K562 (cell line): ENCODE measurements around the gene DNASE1L2. TPM values are rescaled to one million over a fixed set of nuclear protein-coding genes. Genes with fewer than 3 reads are reported as not detected.

Experiments
- ARID2 ChIP-seq: fragments of 450-650 bp; IDR thresholded peaks from 2 replicates; pipeline ENCODE4 v1.6.1; 2017; ENCODE audit warnings: antibody characterized with exemption, mild to moderate bottlenecking
- CREB1 ChIP-seq, 2 experiments: sonication (generic) in 1 of 2; formaldehyde crosslinking in 1 of 2; IDR thresholded peaks; 2 replicates each; pipeline versions ENCODE4 v1.6.1 to v1.8.0; 2012 to 2022; ENCODE audit warnings: inconsistent platforms in 1 of 2, mild to moderate bottlenecking in 1 of 2, missing genetic modification reagents in 1 of 2, moderate library complexity in 1 of 2
- CREM ChIP-seq: IDR thresholded peaks from 2 replicates; pipeline ENCODE4 v1.6.1; 2014; ENCODE audit warnings: antibody characterized with exemption, low read depth
- E2F1 ChIP-seq: sonication (generic); formaldehyde crosslinking; IDR thresholded peaks from 2 replicates; pipeline ENCODE4 v1.8.1; 2023; ENCODE audit warnings: mild to moderate bottlenecking, missing genetic modification reagents, moderate library complexity
- E2F3 ChIP-seq: fragments of 250-450 bp; sonication (Bioruptor Pico); IDR thresholded peaks from 2 replicates; pipeline ENCODE4 v1.4.0; 2020; ENCODE audit warnings: mild to moderate bottlenecking
- GATAD2B ChIP-seq: fragments of 450-650 bp; IDR thresholded peaks from 2 replicates; pipeline ENCODE4 v1.6.1; 2017; ENCODE audit warnings: mild to moderate bottlenecking, borderline replicate concordance
- HCFC1 ChIP-seq: IDR thresholded peaks from 2 replicates; pipeline ENCODE4 v1.6.1; 2012; ENCODE audit warnings: low read depth, low read length, improper control_type of control experiment
- HSF4 ChIP-seq: fragments of 250-450 bp; sonication (Bioruptor Pico); IDR thresholded peaks from 2 replicates; pipeline ENCODE4 v2.1.2; 2022; ENCODE audit warnings: mild to moderate bottlenecking, moderate library complexity, borderline replicate concordance
- KLF16 ChIP-seq: IDR thresholded peaks from 2 replicates; pipeline ENCODE4 v1.6.1; 2016; ENCODE audit warnings: antibody characterized with exemption
- L3MBTL2 ChIP-seq: fragments of 450-650 bp; IDR thresholded peaks from 2 replicates; pipeline ENCODE4 v1.6.1; 2016; ENCODE audit warnings: mild to moderate bottlenecking, moderate library complexity
- LCOR ChIP-seq: sonication (generic); formaldehyde crosslinking; IDR thresholded peaks from 2 replicates; pipeline ENCODE4 v1.8.0; 2022; ENCODE audit warnings: mild to moderate bottlenecking, missing genetic modification reagents
- MCM7 ChIP-seq, 2 experiments: fragments of 450-650 bp; IDR thresholded peaks; 2 replicates each; pipeline ENCODE4 v1.6.1; 2016 to 2018
- PURB ChIP-seq: sonication (generic); formaldehyde crosslinking; IDR thresholded peaks from 2 replicates; pipeline ENCODE4 v1.9.0; 2021; ENCODE audit warnings: low read depth, mild to moderate bottlenecking, missing genetic modification reagents
- SIN3B ChIP-seq: fragments of 450-650 bp; IDR thresholded peaks from 2 replicates; pipeline ENCODE4 v1.6.1; 2017; ENCODE audit warnings: low read depth, mild to moderate bottlenecking, moderate library complexity
- SMC3 ChIP-seq: conservative IDR thresholded peaks from 2 replicates; pipeline ENCODE4 v1.6.1; 2011; ENCODE audit warnings: low read depth, low read length, improper control_type of control experiment; ENCODE audit not compliant: insufficient read depth
- SP1 ChIP-seq: sonication (generic); formaldehyde crosslinking; IDR thresholded peaks from 2 replicates; pipeline ENCODE4 v1.8.1; 2022; ENCODE audit warnings: mild to moderate bottlenecking, missing genetic modification reagents
- TARDBP ChIP-seq: fragments of 450-650 bp; IDR thresholded peaks from 2 replicates; pipeline ENCODE4 v1.6.1; 2016
- TRIM28 ChIP-seq: fragments of 450-650 bp; IDR thresholded peaks from 2 replicates; pipeline ENCODE4 v1.6.1; 2017
- YY1 ChIP-seq, 3 experiments: IDR thresholded peaks; 2 replicates each; pipeline ENCODE4 v1.6.1; 2011; ENCODE audit warnings: low read length in 2 of 3, mild to moderate bottlenecking in 2 of 3, moderate library complexity in 2 of 3, borderline replicate concordance in 1 of 3, control low read depth in 1 of 3, low read depth in 1 of 3; ENCODE audit not compliant: insufficient read depth in 3 of 3, insufficient replicate concordance in 2 of 3, control insufficient read depth in 1 of 3, insufficient read length in 1 of 3; ENCODE audit errors: extremely low read depth in 1 of 3
- ZFP91 ChIP-seq: sonication (generic); formaldehyde crosslinking; IDR thresholded peaks from 2 replicates; pipeline ENCODE4 v1.8.0; 2022; ENCODE audit warnings: mild to moderate bottlenecking, missing genetic modification reagents
- ZNF592 ChIP-seq: fragments of 450-650 bp; IDR thresholded peaks from 2 replicates; pipeline ENCODE4 v1.6.1; 2017; ENCODE audit warnings: antibody characterized with exemption, mild to moderate bottlenecking
- polyA plus RNA-seq, 8 experiments: library from polyadenylated mRNA; depleted of rRNA in 4 of 8; stranded (reverse) in 5 of 8; unstranded in 3 of 8; fragments of >200 nt; fragmentation: Nextera tagmentation in 2 of 8; fragmentation: Illumina TruSeq in 1 of 8; extraction: Ambion mirVana in 2 of 8; extraction: Trizol in 1 of 8; gene quantifications; 2 replicates each; pipeline versions ENCODE4 v1.2.1 to v1.2.3, GENCODE V29; 2011 to 2014; ENCODE audit warnings: inconsistent platforms in 1 of 8, missing spikeins in 1 of 8
- total RNA-seq, 7 experiments: library from RNA; depleted of rRNA in 6 of 7; stranded (reverse); fragments of >200 nt in 6 of 7; fragmentation: Illumina TruSeq in 2 of 7; extraction: Trizol in 2 of 7; gene quantifications; 2 replicates each; pipeline versions ENCODE4 v1.2.1 to v1.2.3, GENCODE V29; 2011 to 2021; ENCODE audit warnings: low replicate concordance in 1 of 7

Gene DNASE1L2
- total and polyA plus RNA-seq, 9 of the 15 experiments (the other 6 are each of a cell fraction or from before 2014, with no cell fraction given): 0.08 to 2.7 (median 1.7) TPM; not detected in 1

DNA sequence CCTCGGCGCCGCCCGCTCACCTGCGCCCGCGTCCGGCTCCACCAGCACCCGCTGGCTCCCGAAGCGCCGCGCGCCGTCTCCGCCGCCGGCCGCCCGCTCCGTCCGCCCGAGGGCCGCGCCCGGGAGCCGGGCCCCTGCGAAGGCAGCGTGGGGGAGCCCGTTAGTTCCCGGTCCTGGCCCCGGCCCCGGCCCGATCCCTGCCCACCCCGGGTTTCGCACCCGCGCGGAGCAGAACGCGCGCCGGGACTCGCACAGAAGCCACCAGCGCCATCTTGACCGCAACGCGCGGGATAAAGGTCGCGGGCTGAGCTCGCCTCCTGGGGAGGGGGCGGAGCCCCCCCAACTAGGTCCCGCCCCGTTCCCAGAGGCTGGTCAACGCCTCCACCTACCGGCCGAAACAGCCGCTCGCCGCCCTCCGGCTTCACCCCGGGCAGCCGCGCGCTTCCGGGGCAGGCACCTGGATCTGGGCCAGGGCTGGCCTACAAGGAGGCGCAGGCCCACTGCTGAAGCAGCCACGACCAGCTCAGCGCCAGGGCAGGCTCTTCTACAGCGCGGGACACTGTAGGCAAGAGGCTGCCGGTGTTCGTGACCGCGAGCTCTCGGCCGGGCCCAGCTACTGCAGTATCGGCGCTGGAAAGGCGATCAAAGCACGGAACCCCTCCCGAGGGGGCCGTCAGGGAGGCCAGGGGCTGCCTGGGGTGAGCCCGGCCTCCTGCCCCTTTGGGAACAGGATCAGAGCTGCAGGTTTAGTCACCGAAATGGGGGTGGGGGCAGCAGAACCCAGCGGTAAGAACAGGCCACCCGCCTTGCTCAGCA lies 15.3 kb downstream of the DNASE1L2 start, which contains the start of gene ECI1 (continued):
- TF ChIP-seq ZNF592: 0 out of 2 replicates have a peak, but pooled peaks have one; percentile 29
- TF ChIP-seq MCM7 (IDR thresholded peaks at IDR 0.05): no peak
- 0 out of 2 replicates have a peak, but pooled peaks have one; percentile 34 for TF ChIP-seq ZFP91 (CRISPR knock-in tag)
- TF ChIP-seq PURB (CRISPR knock-in tag): no peak
- TF ChIP-seq ARID2: 0 out of 2 replicates have a peak, but pooled peaks have one; percentile 16
- 0 out of 2 replicates have a peak, but pooled peaks have one; percentile 64 for TF ChIP-seq GATAD2B
- TF ChIP-seq E2F1 (CRISPR knock-in tag): peak; percentile 60; the same call in 1 of the 2 replicates
- TF ChIP-seq LCOR: 0 out of 2 replicates have a peak, but pooled peaks have one; percentile 61
- peak; percentile 80 to 98 (median 95) for TF ChIP-seq YY1 (IDR thresholded peaks at IDR 0.05; ENCODE audit: borderline replicate concordance in 1 of 3, control insufficient read depth in 1 of 3, extremely low read depth in 1 of 3, insufficient read depth in 3 of 3, insufficient read length in 1 of 3, insufficient replicate concordance in 2 of 3, low read depth in 1 of 3, low read length in 2 of 3)
- peak; percentile 87 for TF ChIP-seq TARDBP
- peak; percentile 96 for TF ChIP-seq SP1
- peak; percentile 81 for TF ChIP-seq KLF16
- peak; percentile 70 for TF ChIP-seq SMC3
- TF ChIP-seq CREB1 (IDR thresholded peaks at IDR 0.05): peak; percentile 40
- TF ChIP-seq CREB1 (CRISPR knock-in tag; IDR thresholded peaks at IDR 0.05): no peak; the same call in 1 of the 2 replicates
- TF ChIP-seq HSF4 (CRISPR knock-in tag): no peak
- TF ChIP-seq CREM: 0 out of 2 replicates have a peak, but pooled peaks have one; percentile 42
- peak; percentile 84; the same call in 1 of the 2 replicates for TF ChIP-seq SIN3B
- no peak for TF ChIP-seq TRIM28
- TF ChIP-seq E2F3 (CRISPR knock-in tag): peak; percentile 77; the same call in 1 of the 2 replicates
- TF ChIP-seq L3MBTL2: peak; percentile 66; the same call in 1 of the 2 replicates
- peak; percentile 64; the same call in 1 of the 2 replicates for TF ChIP-seq HCFC1
